Loucy (cell line): Measurements from ENCODE around the gene NBAS.

ENCODE experiments used
- EZH2phosphoT487 ChIP-seq: fragments of 200-600 bp; IDR thresholded peaks from 2 replicates; pipeline ENCODE4 v1.6.1; 2018; ENCODE audit warnings: antibody characterized with exemption, mild to moderate bottlenecking, moderate library complexity, borderline replicate concordance
- TF ChIP-seq, protein P1 (sequence below): fragments of 200-600 bp; sonication (generic); conservative IDR thresholded peaks from 2 replicates; pipeline ENCODE4 v1.5.1; 2014; ENCODE audit warnings: mild to moderate bottlenecking, antibody characterized with exemption, low read length

DNA sequence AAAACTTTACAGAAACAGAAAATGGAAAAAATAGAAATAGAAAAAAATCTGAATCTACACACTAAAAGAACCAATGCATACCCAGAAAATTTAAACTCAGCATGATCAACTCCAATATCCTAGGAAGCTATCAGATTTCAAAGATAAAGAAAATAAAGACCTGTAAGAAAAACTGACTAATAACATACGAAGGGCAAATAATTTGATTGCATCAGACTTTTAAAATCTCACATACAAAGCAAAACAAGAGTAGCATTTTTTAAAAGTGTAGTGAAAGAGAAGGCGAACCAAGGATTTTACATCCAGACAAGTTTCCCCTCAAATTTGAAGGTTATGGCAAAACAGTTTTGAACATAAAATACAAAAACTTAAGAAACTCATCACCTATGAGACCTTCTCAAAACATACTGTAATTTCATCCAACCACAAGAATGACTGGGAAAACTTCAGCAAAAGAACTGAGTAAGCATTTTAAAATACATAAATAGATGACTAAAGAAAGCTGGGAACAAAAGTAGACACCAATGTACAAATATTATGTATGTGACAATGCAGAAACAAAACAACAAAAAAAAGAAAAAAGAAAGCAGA is 54.8 kb downstream of the NBAS start:
- TF ChIP-seq, protein P1, sequence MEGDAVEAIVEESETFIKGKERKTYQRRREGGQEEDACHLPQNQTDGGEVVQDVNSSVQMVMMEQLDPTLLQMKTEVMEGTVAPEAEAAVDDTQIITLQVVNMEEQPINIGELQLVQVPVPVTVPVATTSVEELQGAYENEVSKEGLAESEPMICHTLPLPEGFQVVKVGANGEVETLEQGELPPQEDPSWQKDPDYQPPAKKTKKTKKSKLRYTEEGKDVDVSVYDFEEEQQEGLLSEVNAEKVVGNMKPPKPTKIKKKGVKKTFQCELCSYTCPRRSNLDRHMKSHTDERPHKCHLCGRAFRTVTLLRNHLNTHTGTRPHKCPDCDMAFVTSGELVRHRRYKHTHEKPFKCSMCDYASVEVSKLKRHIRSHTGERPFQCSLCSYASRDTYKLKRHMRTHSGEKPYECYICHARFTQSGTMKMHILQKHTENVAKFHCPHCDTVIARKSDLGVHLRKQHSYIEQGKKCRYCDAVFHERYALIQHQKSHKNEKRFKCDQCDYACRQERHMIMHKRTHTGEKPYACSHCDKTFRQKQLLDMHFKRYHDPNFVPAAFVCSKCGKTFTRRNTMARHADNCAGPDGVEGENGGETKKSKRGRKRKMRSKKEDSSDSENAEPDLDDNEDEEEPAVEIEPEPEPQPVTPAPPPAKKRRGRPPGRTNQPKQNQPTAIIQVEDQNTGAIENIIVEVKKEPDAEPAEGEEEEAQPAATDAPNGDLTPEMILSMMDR = no peak
- no peak for TF ChIP-seq EZH2phosphoT487
